Neural crest cell (in vitro differentiated cells): ENCODE data around the gene NPC2. TPM values are rescaled to one million over a fixed set of nuclear protein-coding genes. Genes with fewer than 3 reads are reported as not detected.

Source experiments
- DNase-seq: peaks from one replicate; pipeline ENCODE4 v3.0.0; 2021; ENCODE audit warnings: low read depth, mixed read lengths, low spot score
- H3K27ac Mint-ChIP-seq: one replicate; pipeline ENCODE4 v1.8.0; 2021; ENCODE audit warnings: mild to moderate bottlenecking, mixed read lengths; ENCODE audit not compliant: unreplicated experiment
- H3K27me3 Mint-ChIP-seq: 2 replicates; pipeline ENCODE4 v1.8.0; 2021; ENCODE audit warnings: low read depth, mild to moderate bottlenecking, mixed read lengths
- H3K36me3 Mint-ChIP-seq: 2 replicates; pipeline ENCODE4 v1.8.0; 2021; ENCODE audit warnings: low read depth, mild to moderate bottlenecking, mixed read lengths
- H3K4me1 Mint-ChIP-seq: 2 replicates; pipeline ENCODE4 v1.8.0; 2021; ENCODE audit warnings: mixed read lengths
- H3K4me3 Mint-ChIP-seq: one replicate; pipeline ENCODE4 v1.8.0; 2021; ENCODE audit warnings: mild to moderate bottlenecking, mixed read lengths
- H3K9me3 Mint-ChIP-seq: 2 replicates; pipeline ENCODE4 v1.8.0; 2021; ENCODE audit warnings: mixed read lengths
- total RNA-seq: library from RNA; stranded (reverse); gene quantifications from 2 replicates; pipeline ENCODE4 v1.2.1, GENCODE V29; 2021
- TF ChIP-seq, protein P1 (sequence below): fragments of 200-600 bp; sonication (generic); conservative IDR thresholded peaks from 2 replicates; pipeline ENCODE4 v1.5.0; 2021; ENCODE audit warnings: antibody characterized with exemption, mild to moderate bottlenecking

Gene NPC2
- total RNA-seq, 1 donor from 2014 or later, result 108 TPM

DNA sequence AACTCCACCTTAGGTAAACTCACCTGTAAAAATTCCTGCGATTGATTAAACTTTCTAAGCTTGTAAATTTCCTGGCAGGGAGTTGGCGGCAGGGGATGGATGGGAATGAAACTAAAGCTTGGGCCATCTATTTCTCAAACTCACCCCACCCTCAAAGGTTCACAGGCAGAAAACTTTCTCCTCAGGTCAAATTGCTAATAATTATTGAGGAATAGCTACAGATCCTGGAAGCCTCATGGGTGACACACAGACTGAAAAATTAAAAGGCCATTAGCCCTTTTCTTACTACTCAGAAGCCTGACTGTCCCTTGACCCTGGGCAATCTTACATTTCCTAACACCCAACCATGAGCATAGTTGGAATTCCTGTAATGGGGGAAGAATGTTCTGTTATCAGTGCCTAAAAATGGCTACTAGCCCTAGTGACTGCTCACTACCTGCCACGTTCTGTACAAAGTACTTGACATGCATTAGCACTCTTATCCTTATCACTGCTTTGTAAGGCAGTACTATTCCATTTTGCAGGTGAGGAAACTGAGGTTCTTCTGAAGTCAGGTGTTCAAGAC lies 54.7 kb downstream of the NPC2 start:
- peaks cover 13% of the 10 kb centered on the region for H3K27me3 Mint-ChIP-seq
- TF ChIP-seq, protein P1, sequence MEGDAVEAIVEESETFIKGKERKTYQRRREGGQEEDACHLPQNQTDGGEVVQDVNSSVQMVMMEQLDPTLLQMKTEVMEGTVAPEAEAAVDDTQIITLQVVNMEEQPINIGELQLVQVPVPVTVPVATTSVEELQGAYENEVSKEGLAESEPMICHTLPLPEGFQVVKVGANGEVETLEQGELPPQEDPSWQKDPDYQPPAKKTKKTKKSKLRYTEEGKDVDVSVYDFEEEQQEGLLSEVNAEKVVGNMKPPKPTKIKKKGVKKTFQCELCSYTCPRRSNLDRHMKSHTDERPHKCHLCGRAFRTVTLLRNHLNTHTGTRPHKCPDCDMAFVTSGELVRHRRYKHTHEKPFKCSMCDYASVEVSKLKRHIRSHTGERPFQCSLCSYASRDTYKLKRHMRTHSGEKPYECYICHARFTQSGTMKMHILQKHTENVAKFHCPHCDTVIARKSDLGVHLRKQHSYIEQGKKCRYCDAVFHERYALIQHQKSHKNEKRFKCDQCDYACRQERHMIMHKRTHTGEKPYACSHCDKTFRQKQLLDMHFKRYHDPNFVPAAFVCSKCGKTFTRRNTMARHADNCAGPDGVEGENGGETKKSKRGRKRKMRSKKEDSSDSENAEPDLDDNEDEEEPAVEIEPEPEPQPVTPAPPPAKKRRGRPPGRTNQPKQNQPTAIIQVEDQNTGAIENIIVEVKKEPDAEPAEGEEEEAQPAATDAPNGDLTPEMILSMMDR, result no peak
- H3K4me1 Mint-ChIP-seq, result peaks cover 12% of the 10 kb centered on the region
- H3K4me3 Mint-ChIP-seq, result no peak overlapping the region
- no peak for DNase-seq
- H3K36me3 Mint-ChIP-seq, result no peaks in the 10 kb centered on the region
- no peaks in the 10 kb centered on the region for H3K9me3 Mint-ChIP-seq
- no peak overlapping the region for H3K27ac Mint-ChIP-seq

DNA sequence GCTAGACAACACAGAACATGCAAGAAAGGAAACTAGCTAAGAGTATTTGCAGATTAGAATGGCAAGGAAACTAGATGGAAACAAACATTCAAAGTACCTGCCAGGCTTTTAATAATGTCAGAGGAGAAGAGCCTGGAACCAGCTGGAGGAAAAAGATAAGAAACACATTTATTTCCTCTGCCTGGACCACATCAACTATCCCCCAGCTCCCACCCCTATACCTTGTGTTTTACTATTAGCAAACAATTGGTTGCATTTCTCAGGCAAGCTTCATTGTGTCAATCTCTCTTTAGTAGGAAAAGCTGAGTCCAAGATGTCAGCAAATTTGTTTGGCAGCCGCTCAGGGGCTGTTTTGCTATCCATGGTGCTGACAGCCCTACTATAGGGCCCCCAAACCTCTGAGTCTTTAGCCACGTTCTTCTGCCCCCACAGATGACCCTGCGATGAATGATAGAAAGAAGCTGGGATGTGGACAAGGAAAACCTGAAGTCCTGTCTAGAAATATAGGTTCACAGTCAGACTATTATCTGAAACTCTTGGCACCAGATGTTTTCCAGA lies 55.5 kb downstream of the NPC2 start:
- H3K9me3 Mint-ChIP-seq, result no peaks in the 10 kb centered on the region
- no peak overlapping the region for H3K4me3 Mint-ChIP-seq
- TF ChIP-seq, protein P1, result no peak
- H3K27me3 Mint-ChIP-seq, result peaks cover 16% of the 10 kb centered on the region
- H3K4me1 Mint-ChIP-seq, result peaks cover 5% of the 10 kb centered on the region
- no peak for DNase-seq
- H3K27ac Mint-ChIP-seq, result no peak overlapping the region
- no peaks in the 10 kb centered on the region for H3K36me3 Mint-ChIP-seq

DNA sequence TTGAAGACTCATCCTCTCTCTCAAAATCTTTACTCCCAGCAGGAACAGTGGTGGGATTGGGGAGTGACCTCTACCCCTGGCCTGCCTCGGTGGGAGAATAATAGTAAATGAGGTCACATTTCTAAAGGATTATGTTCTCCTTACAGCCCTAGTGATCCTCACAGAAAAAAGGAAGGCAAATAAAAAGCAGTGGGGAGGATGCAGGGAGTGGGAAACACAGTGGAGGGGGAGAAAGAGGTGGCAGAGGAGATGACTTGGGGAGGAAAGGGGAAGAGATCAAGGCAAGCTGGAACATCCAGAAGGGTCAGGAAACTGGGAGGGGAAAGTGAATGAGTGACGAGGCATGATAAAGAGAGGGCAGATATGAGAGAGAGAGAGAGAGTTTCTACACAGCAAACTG lies 58.8 kb downstream of the NPC2 start:
- Mint-ChIP-seq H3K27me3 (peaks cover 36% of the 10 kb centered on the region), H3K4me3 (no peak overlapping the region), H3K36me3 (no peaks in the 10 kb centered on the region), H3K4me1 (peaks cover 5% of the 10 kb centered on the region), H3K27ac (no peak overlapping the region), H3K9me3 (no peaks in the 10 kb centered on the region)
- TF ChIP-seq, protein P1, result no peak
- DNase-seq, result no peak

DNA sequence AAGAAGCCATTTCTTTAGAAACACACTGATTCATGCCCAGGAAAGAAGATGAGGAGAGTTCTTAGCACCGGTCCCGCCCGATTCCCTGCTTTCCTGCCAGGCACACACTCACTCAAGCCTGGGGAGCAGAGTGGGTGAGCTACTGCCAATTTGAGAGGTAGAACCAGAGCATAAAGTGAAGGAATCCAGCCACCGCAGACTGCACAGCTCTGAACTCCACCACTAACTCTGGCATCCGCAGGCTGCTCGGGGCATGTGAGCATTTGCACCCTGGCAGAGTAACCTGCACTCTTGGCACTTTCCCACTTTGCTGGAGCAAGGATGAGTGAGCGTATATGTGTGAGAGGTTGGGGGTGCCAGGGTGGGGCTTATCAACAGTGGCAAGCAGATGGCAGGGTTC lies 63.1 kb downstream of the NPC2 start:
- Mint-ChIP-seq H3K4me1 (peaks cover 5% of the 10 kb centered on the region), H3K27ac (no peak overlapping the region), H3K27me3 (peaks cover 65% of the 10 kb centered on the region), H3K9me3 (no peaks in the 10 kb centered on the region), H3K4me3 (no peak overlapping the region), H3K36me3 (no peaks in the 10 kb centered on the region)
- no peak for DNase-seq
- TF ChIP-seq, protein P1, result no peak

Other genes starting within 250 kb of the NPC2 start
- 98.8 TPM in 2 replicates for gene ABCD4, start 190.4 kb downstream of the NPC2 start, total RNA-seq
- not detected in 2 replicates for gene VRTN, start 144.8 kb downstream of the NPC2 start, total RNA-seq
- not detected in 2 replicates for gene SYNDIG1L, start 67.1 kb downstream of the NPC2 start, total RNA-seq
- 37.8 and 40.6 TPM in 2 replicates for gene ISCA2, start 460 bp upstream of the NPC2 start, total RNA-seq
- gene LTBP2, start 118.9 kb upstream of the NPC2 start, total RNA-seq, result 0.93 and 1.3 TPM in 2 replicates
- gene AREL1, start 219.8 kb upstream of the NPC2 start, total RNA-seq, result 49.3 and 51.5 TPM in 2 replicates
- gene FCF1, start 219.8 kb upstream of the NPC2 start, total RNA-seq, result 53.3 and 58.0 TPM in 2 replicates